Renal cortex interstitium (tissue), 11 donors: ENCODE measurements around the gene FIGN. TPM values are rescaled to one million over a fixed set of nuclear protein-coding genes. Genes with fewer than 3 reads are reported as not detected.

Experiments
- DNase-seq, 11 donors: peaks; one replicate each; pipeline ENCODE4 v3.0.0-alpha.2; 2013; ENCODE audit warnings: low read depth in 9 of 11, low spot score in 4 of 11; ENCODE audit errors: extremely low read depth in 1 of 11
- polyA plus RNA-seq, 3 donors: library from polyadenylated mRNA; unstranded; fragments of 120-200 nt; gene quantifications; one replicate each; pipeline ENCODE4 v1.2.1, GENCODE V29; 2013; ENCODE audit not compliant: insufficient read length in 3 of 3

FIGN gene
- polyA plus RNA-seq, 3 donors = 9.7 to 12.2 (median 10.4) TPM

DNA sequence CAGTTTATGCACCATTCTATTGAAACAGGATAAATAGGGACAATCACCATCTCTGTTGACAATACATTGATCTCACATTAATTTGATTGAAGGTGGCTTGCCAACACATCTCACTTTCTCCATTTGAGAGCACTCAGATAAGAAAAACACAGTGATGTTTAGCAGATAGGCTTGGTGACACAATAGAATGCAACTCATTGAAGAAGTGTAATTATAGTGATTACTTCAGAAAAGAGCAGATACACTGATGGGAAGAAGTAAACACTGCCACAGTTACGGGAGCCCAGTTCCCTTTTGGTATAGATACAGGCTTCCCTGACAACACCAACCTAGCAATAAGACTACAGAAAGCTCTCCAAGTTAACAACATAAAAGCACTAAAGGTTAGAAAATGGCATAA, 89.1 kb downstream of the FIGN start:
- no peak for DNase-seq

- no peak for DNase-seq
These were observed 91.6 kb downstream of the FIGN start for GRCh38 chr2:163644238-163644637.

DNA sequence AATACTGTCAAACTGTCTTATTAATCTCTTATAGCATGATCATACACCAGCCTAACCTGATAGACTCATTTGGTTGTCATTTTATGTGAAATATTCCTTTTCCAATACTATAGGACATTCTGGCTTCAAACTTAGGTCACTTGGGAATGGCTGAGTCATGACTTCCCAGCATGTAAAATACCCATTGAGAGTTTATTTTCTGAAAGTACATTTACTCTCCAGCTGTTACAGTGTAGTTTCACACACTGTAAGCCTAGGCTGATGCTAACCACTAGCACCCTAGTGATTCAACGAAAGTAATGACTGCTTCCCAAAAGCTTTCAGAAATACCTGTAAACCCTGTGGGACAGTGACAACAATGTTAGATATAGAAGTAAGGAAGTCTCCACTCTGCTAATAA, 93.8 kb downstream of the FIGN start:
- DNase-seq = no peak

DNA sequence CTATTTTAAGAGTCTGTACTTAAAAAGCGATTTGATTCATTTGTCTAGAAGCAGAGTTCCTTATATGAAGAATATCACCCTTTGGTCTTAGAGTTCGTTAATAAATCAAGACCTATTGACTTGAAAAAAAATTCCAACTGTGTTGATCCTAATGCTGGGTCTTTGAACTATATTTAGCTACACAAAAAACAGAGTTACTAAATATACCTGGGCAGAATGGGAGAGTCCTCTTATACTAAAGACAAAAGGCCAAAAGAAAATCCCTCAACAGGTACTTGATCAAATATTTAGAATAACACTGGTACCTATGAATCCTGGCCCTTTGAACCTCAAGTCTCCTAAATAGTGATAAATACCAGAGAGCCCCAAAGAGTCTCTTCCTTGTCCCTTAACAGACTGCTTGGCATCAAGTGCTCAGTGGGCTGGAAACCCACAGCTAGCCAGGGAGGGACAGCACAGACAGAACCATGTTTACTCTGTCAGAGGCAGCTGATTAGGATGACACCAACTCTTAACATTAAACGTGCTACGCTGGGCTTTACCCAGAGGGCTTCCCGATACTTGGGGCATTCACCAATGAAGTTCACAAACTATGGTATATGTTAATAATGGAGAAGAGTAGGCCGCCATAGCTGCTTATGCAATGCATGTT, 95.1 kb downstream of the FIGN start:
- no peak for DNase-seq

GRCh38 chr2:163637871-163638270, 97.9 kb downstream of the FIGN start:
- DNase-seq = no peak

- no peak for DNase-seq
These were observed 102.5 kb downstream of the FIGN start for GRCh38 chr2:163633291-163633690.

DNA sequence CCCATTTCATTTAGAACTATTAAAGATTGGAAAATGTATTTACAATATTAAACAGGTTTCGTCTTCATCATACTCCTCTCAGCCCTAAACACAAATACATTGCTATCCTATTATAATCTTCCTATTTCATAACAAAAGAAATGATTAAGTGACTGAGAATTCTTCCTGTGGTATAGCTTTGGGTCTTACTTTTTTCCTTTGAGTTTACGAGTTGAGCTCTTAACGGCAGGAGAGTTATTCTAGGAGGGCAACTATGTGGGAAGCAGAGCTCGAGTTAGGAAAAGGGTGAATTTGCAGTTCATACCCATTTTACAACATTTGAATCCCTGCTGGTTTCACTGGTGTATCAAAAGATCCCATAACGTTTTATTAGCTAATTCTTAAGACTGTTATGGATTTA, 105.0 kb downstream of the FIGN start:
- DNase-seq = no peak

DNA sequence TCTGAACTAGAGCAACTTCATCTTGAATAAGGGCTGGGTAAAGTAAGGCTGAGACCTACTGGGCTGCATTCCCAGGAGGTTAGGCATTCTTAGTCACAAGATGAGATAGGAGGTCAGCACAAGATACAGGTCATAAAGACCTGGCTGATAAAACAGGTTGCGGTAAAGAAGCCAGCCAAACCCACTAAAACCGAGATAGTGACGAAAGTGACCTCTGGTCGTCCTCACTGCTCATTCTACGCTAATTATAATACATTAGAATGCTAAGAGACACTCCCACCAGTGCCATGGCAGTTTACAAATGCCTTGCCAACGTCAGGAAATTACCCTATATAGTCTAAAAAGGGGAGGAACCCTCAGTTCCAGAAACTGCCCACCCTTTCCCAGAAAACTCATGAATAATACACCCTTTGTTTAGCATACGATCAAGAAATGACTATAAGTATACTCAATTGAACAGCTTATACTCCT, 109.1 kb downstream of the FIGN start:
- no peak for DNase-seq

DNA sequence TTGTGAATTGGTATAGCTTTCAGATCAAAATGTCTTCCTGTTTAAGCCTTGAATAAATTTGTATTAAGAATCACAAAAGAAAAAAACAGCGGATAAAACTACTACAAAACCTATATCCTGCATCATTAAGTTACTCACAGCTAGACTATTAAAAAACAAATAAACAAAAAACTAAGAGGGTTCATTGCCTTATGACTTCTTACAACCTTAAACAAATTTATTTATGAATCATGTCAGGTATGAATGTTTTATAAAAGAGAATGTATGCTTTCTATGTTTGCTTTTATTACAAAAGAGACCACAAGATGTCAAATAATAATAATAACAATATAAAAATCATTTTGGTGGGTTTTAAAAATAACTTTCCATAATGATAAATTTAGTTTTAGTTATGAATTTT, 109.6 kb downstream of the FIGN start:
- DNase-seq = no peak

DNA sequence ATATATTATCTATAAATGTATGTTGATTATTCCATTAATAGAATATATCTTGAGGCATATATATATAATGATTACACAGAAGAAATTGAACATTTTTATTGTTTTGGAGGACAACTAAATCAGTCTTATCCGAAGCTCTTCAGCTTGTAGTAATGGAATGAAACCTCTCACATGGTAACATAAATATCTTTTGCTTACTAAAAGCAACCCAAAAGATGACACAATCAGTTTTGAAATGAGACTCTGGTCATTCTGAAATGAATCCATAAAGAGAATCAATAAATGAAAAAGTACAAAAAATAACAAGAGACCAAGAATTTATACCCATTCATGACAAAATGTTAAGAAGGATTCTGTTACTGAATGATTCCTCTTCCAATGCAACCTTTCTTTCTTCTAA, 110.2 kb downstream of the FIGN start:
- DNase-seq = no peak

- DNase-seq = no peak
These were observed 114.3 kb downstream of the FIGN start for GRCh38 chr2:163621445-163622004.

DNA sequence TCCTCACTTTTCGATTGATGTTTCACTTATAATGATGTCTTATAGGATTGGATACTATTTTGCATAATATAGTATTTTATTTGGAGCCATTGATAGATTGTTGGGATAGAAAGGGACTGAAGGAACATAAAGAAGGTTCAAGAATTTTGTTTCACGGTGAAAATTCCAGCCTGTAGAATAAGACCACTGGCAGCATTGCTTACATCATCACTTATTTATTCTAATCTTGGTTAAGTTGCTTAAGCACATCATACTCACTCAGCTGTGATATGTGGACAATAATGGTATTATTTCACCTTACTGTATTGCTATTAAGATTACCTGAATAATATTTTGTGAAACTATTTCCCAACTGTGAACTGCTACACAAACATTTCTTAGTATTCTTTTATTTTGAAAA, 118.3 kb downstream of the FIGN start:
- DNase-seq = no peak

- DNase-seq = no peak
These were observed 122.5 kb downstream of the FIGN start for GRCh38 chr2:163613266-163613731.

DNA sequence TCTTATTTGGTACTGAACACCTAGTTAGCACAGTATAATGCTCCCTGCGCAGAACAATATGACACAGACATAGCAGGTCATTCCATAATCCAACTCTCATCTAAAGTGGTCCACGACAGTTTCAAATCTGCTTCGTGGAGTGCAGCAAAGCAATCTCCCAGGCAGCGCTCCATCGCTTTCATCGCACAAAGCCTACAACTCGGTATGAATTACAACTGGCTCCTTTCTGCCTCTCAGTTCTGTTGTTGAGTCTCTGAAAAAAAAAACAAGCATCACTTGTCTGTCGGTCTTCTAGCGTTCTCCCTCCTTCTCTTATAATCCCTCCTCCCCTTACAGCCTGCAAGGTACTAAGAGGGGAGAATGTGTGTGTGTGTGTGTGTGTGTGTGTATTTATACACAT, 123.5 kb downstream of the FIGN start:
- no peak for DNase-seq

DNA sequence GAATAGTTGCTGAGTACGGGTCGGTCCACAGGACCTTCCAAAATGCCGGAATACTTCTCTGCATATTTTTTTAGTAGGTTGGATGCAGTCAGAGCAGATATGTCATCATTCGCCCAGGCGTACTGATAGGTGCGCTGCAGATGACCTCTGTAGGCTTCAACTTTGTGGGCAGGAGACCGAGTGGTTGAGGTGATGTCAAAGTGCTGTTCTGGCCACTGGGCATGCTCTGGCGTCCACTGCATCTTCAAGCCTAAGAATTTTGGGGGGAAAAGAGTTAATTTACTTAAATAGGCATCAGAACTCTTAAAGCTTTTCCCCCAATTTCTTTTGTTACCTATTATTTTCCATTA, 124.3 kb downstream of the FIGN start:
- no peak for DNase-seq

DNA sequence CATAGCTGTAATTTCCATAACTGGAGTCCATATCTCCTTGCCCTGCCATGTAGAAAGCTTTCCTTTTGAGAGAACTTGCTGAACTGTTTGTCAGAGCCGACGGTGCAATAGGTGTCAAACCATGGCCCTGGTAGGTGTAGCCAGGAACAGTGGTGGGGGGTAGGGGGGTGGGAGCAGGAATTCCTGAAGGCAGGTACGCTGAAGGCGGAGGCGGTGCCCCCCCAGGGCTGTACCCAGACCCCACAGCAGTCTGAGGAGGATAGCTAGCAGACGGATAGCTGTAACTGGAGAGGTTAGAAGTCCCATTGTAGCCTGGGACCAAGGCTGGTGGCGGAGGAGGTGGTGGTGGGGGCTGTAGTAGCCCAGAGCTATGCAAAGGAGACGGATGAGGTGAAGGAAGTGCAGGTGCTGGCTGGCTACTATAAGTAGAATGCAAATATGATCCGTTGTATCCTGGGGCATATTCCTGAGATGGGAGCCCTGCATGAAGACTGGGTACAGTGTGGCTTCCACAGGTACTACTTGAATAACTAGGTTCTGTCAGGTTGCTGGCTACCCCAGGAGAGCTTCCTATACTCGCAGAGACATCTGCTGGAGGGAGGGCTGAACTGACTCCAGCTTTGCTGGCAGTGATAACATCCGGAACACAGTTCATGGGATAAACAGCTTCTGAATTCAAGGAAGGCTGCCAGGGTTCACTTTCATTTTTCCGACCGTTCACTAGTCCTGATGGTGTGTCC, 124.8 kb downstream of the FIGN start:
- no peak for DNase-seq

GRCh38 chr2:163607630-163608029, 128.2 kb downstream of the FIGN start:
- DNase-seq = no peak

DNA sequence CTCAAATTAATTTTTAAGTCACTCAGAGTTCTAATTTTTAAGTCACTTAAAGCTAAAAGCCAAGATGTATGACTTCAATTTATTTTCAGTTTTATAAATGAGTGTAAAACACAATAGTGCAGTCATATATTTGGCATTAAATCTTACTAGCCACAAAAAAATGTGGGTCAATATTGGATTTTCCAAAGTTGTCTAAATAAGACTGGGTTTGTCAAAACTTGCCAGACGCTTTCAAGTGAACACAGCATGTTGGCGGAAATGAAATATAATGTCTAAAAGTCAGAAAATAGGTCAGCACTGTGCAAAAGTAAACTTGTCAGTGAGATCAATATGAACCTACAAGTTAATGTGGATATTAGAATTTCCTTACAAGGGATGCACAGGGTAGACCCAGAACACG, 128.9 kb downstream of the FIGN start:
- DNase-seq = no peak

- DNase-seq = no peak
These were observed 130.0 kb downstream of the FIGN start for GRCh38 chr2:163605779-163606178.

- no peak for DNase-seq
These were observed 130.8 kb downstream of the FIGN start for GRCh38 chr2:163604941-163605555.
